Occipital lobe (tissue), 2 donors: ENCODE results near the gene INPP5F. TPM values are rescaled to one million over a fixed set of nuclear protein-coding genes. Genes with fewer than 3 reads are reported as not detected.
A peak's percentile ranks its signal among the peaks of the same experiment; 100 is the strongest.

Experiments
- DNase-seq: peaks from one replicate; lab custom pipeline; 2025; lab: John Stamatoyannopoulos, UW
- total RNA-seq: library from RNA; depleted of rRNA; stranded (reverse); fragments of >200 nt; gene quantifications from one replicate; pipeline ENCODE4 v1.2.3, GENCODE V29; 2014

The INPP5F gene
- total RNA-seq, 1 donor from 2014 or later, result 166 TPM

DNA sequence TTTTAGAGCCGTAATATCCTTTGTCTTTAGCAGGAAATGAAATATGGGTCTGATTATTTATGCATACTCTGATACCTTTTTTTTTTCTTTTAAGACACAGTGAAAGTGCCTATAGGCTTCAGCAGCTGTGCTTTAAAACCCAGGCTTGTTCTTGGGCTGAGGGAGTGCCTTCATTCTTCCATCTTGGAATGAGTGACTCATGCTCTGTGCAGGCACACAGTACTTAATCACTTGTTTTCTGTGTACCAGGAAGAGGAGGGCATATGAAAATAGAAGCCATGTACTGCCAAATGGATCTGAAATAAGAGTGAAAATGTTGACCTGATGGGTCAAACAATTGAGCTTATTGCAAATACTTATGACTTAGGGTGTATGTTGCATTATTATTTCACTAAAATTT lies 12.0 kb downstream of the INPP5F start:
- DNase-seq, result no peak

- no peak for DNase-seq
Measured at GRCh38 chr10:119738962-119739361, 13.1 kb downstream of the INPP5F start.

DNA sequence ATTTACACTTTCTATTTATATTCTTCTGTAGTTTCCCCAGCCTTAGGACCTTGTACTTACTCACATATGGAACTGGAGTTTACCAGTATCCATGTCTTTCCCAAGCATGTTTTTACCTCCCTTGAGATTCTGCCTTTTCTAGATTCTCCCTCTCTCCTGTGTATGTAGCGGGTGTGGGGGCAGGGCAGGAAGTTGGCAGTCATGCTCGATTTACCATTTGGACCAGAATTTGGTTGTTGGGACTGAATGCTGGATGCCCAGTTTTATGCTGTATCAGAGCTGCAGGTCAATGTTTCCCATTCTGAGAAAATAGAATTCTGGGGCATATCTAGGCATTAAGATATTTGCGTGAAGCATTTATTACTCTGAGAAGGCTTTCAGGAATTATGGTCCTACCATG lies 14.2 kb downstream of the INPP5F start:
- DNase-seq, result no peak

DNA sequence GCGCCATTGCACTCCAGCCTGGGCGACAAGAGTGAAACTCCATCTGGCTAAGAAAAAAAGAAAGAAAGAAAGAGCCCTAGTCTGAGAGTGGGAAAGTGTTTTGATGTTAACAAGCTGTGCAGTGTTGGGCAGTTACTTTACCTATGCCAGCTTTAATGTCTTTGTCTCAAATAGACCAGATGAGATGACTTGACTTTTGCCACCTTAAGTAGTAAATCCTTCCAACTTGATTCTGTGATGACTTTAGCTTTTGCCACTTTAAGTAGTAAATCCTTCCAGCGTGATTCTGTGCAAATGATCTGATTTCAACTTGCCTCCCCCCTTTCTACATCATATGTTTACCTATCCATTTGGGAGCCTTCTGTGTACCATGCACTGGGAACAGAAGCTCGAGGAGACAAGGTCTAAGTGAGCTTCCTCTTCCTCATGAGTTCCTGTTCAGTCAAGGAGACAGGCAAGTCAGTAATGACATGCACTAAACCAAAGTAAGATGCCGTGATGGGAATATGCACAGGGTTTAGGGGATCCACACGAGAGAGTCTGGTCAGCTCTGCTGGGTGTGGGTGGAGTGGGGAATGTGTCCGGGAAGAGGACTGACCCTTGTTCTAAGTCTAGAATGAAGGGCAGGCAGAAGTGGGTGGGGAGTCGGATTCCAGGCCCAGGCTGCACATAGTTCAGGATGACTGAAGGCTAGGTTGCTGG lies 17.2 kb downstream of the INPP5F start:
- DNase-seq, result no peak

GRCh38 chr10:119747940-119748339 lies 22.1 kb downstream of the INPP5F start:
- no peak for DNase-seq

- DNase-seq, result no peak
Measured at GRCh38 chr10:119748871-119749270, 23.0 kb downstream of the INPP5F start.

DNA sequence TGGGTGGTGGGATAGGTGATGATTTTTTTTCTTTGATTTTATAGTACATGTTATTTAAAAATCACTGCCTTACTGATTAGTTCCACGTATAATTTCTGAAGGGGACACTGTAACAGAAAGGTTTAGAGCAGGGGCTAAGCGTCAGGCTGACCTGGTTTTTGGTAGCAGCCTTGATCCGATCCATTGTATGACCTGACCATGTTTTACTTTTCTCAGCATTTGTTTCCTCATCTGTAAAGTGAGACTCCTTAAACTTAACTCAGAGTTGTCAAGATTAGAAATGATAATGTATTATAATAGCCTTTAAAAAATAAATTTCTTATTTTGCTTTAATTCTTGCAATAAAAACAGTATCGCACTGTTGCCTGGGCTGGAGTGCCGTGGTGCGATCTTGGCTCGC lies 23.6 kb downstream of the INPP5F start:
- no peak for DNase-seq

- peak; percentile 63 for DNase-seq
Measured at GRCh38 chr10:119750391-119751230, 24.8 kb downstream of the INPP5F start.

GRCh38 chr10:119753309-119753708 lies 27.5 kb downstream of the INPP5F start:
- no peak for DNase-seq

GRCh38 chr10:119754085-119754484 lies 28.2 kb downstream of the INPP5F start:
- DNase-seq, result no peak

GRCh38 chr10:119754936-119755335 lies 29.1 kb downstream of the INPP5F start:
- DNase-seq, result no peak

- DNase-seq, result no peak
Measured at GRCh38 chr10:119755446-119755845, 29.6 kb downstream of the INPP5F start.

- DNase-seq, result no peak
Measured at GRCh38 chr10:119758448-119759195, 32.8 kb downstream of the INPP5F start.

GRCh38 chr10:119759832-119760231 lies 34.0 kb downstream of the INPP5F start:
- no peak for DNase-seq

DNA sequence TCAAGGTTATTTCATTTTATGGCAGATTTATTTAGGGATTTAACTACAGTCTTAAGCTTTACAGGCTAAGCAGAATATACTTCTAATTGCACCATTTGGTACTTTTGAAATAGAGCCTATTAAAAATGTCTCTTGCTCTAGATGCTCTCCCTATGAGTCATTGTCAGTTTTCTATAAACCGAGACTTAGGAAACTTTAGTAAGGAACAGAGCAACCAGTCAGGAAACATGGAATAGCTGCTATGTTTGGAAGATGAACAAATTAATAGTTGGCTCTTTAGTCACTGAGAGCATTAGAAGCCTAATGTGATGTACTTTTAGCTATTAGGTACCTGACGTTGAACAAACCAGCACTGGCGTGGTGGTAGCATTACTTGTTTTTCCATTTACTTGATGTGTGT lies 35.3 kb downstream of the INPP5F start:
- DNase-seq, result no peak

- no peak for DNase-seq
Measured at GRCh38 chr10:119762035-119762434, 36.2 kb downstream of the INPP5F start.

GRCh38 chr10:119762805-119763798 lies 37.3 kb downstream of the INPP5F start:
- DNase-seq, result no peak

DNA sequence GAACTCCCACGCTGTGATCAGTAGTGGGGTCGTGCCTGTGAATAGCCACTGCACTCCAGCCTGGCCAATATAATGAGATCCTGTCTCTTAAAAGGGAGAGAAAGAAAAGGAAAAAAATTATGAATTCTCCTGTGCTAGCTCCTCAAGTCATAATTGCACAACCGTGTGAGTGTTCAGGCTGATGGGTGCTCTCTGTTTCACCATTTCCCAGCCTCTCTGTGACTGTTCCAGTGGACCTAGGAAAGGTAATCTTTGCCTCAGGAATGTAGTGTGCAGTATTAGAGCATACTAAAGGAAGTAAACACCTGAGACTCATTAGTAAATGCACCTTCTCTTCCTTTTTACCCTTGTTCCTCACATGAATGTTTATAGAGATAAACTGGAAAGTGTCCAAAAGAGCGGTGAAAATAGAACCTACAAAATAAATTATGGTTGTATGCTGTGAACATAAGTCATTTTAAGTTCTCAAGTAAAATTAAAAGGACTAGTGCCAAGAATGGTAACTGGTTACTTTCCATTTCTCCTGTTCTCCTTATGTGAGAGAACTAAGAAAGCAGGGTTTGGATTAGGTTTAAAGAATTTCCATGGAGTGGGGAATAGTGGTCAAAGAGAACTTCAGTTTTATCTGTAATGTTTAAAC lies 42.7 kb downstream of the INPP5F start:
- no peak for DNase-seq

- DNase-seq, result no peak
Measured at GRCh38 chr10:119769886-119770285, 44.0 kb downstream of the INPP5F start.

DNA sequence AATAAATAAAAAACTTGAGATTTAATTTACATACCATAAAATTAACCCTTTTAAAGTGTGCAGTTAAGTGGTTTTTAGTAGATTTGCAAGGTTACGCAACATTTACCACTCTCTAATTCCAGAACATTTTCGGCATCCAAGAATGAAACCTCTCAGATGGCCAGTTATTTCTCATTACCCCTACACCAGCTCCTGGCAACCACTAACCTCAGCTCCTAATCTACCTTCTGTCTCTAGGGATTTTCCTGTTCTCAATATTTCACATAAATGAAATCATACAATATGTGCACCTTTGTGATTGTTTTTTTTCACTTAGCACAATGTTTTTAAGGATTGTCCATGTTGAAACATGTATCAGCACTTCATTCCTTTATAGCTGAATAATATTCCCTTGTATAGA lies 45.1 kb downstream of the INPP5F start:
- DNase-seq, result no peak
